SK-N-SH treated with all-trans-retinoic acid at 6 μM for 48 hours (cell line): ENCODE data around the gene SPTA1.

ENCODE experiments used
- ATAC-seq: fragments of 200-7000 bp; cut with Tn5 transposase; 3 replicates; pipeline ENCODE4 v1.9.1; 2020; ENCODE audit warnings: mild to moderate bottlenecking, moderate library complexity
- ARNTL ChIP-seq: fragments of 450-650 bp; formaldehyde crosslinking; IDR thresholded peaks from 2 replicates; pipeline ENCODE4 v1.5.0; 2020; ENCODE audit warnings: low read depth, mild to moderate bottlenecking, moderate library complexity, borderline replicate concordance
- BACH2 ChIP-seq: fragments of 250-450 bp; sonication (Bioruptor Pico); IDR thresholded peaks from 2 replicates; pipeline ENCODE4 v1.9.0; 2021; ENCODE audit warnings: mild to moderate bottlenecking, borderline replicate concordance
- CSDC2 ChIP-seq: fragments of 250-450 bp; sonication (Bioruptor Pico); IDR thresholded peaks from 2 replicates; pipeline ENCODE4 v1.5.0; 2020; ENCODE audit warnings: mild to moderate bottlenecking, moderate library complexity
- ESRRG ChIP-seq: fragments of 250-450 bp; sonication (Bioruptor Pico); IDR thresholded peaks from 2 replicates; pipeline ENCODE4 v1.6.1; 2021; ENCODE audit warnings: mild to moderate bottlenecking
- ISL1 ChIP-seq: fragments of 250-450 bp; sonication (Bioruptor Pico); IDR thresholded peaks from 2 replicates; pipeline ENCODE4 v2.1.2; 2022; ENCODE audit warnings: mild to moderate bottlenecking, moderate library complexity
- OSR1 ChIP-seq: fragments of 250-450 bp; sonication (Bioruptor Pico); IDR thresholded peaks from 2 replicates; pipeline ENCODE4 v1.8.0; 2022; ENCODE audit warnings: moderate library complexity, mild to moderate bottlenecking, inconsistent platforms
- PPARA ChIP-seq: fragments of 250-450 bp; sonication (Bioruptor Pico); IDR thresholded peaks from 2 replicates; pipeline ENCODE4 v1.5.0; 2020; ENCODE audit warnings: mild to moderate bottlenecking, borderline replicate concordance
- TCF4 ChIP-seq: fragments of 250-450 bp; sonication (Bioruptor Pico); IDR thresholded peaks from 2 replicates; pipeline ENCODE4 v1.8.0; 2021; ENCODE audit warnings: mild to moderate bottlenecking, moderate library complexity, borderline replicate concordance
- TOX ChIP-seq: fragments of 250-450 bp; sonication (Bioruptor Pico); IDR thresholded peaks from 2 replicates; pipeline ENCODE4 v1.8.0; 2021; ENCODE audit warnings: mild to moderate bottlenecking, moderate library complexity, borderline replicate concordance
- ZFP3 ChIP-seq: fragments of 250-450 bp; sonication (Bioruptor Pico); IDR thresholded peaks from 2 replicates; pipeline ENCODE4 v1.5.0; 2020; ENCODE audit warnings: mild to moderate bottlenecking, moderate library complexity
- ZFP30 ChIP-seq: fragments of 450-650 bp; formaldehyde crosslinking; IDR thresholded peaks from 2 replicates; pipeline ENCODE4 v1.5.0; 2022; ENCODE audit warnings: mild to moderate bottlenecking, moderate library complexity
- ZNF565 ChIP-seq: fragments of 450-650 bp; formaldehyde crosslinking; conservative IDR thresholded peaks from 2 replicates; pipeline ENCODE4 v1.5.0; 2020; ENCODE audit warnings: low read depth, mild to moderate bottlenecking, moderate library complexity
- ZNF70 ChIP-seq: fragments of 450-650 bp; formaldehyde crosslinking; IDR thresholded peaks from 2 replicates; pipeline ENCODE4 v1.5.0; 2020; ENCODE audit warnings: mild to moderate bottlenecking, moderate library complexity
- TF ChIP-seq, protein P1 (sequence below): fragments of 250-450 bp; sonication (Bioruptor Pico); IDR thresholded peaks from 2 replicates; pipeline ENCODE4 v1.5.0; 2020; ENCODE audit warnings: mild to moderate bottlenecking, moderate library complexity
- TF ChIP-seq, protein P2 (sequence below): fragments of 250-450 bp; sonication (Bioruptor Pico); IDR thresholded peaks from 2 replicates; pipeline ENCODE4 v1.8.0; 2021; ENCODE audit warnings: low read depth, mild to moderate bottlenecking, moderate library complexity, borderline replicate concordance
- TF ChIP-seq, protein P3 (sequence below): fragments of 250-450 bp; sonication (Bioruptor Pico); IDR thresholded peaks from 2 replicates; pipeline ENCODE4 v1.5.1; 2021; ENCODE audit warnings: mild to moderate bottlenecking, moderate library complexity
- TF ChIP-seq, protein P4 (sequence below): fragments of 250-450 bp; sonication (Bioruptor Pico); IDR thresholded peaks from 2 replicates; pipeline ENCODE4 v1.5.1; 2020; ENCODE audit warnings: low read depth, mild to moderate bottlenecking, moderate library complexity
- TF ChIP-seq, protein P5 (sequence below): fragments of 250-450 bp; sonication (Bioruptor Pico); IDR thresholded peaks from 2 replicates; pipeline ENCODE4 v1.8.0; 2020; ENCODE audit warnings: mild to moderate bottlenecking, moderate library complexity, borderline replicate concordance

The SPTA1 gene

DNA sequence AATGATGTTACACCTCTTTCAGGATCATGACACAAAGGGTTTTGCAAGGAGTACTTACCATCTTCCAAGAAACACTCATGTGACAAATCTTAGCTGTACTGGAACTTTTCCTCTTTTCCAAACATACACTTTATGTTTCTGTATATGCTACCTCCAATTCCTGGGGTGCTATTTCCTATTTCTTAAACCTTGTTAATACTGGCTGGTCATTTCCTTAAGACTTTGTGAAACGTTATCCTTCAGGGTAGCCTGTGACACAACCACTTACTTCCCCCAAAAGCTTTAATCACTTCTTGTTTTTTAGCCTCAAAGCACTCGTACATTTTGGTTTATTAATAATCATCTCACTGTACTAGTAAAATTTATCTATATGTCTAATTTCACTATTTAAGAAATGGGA, 42.1 kb downstream of the SPTA1 start (continued):
- TF ChIP-seq, protein P1, sequence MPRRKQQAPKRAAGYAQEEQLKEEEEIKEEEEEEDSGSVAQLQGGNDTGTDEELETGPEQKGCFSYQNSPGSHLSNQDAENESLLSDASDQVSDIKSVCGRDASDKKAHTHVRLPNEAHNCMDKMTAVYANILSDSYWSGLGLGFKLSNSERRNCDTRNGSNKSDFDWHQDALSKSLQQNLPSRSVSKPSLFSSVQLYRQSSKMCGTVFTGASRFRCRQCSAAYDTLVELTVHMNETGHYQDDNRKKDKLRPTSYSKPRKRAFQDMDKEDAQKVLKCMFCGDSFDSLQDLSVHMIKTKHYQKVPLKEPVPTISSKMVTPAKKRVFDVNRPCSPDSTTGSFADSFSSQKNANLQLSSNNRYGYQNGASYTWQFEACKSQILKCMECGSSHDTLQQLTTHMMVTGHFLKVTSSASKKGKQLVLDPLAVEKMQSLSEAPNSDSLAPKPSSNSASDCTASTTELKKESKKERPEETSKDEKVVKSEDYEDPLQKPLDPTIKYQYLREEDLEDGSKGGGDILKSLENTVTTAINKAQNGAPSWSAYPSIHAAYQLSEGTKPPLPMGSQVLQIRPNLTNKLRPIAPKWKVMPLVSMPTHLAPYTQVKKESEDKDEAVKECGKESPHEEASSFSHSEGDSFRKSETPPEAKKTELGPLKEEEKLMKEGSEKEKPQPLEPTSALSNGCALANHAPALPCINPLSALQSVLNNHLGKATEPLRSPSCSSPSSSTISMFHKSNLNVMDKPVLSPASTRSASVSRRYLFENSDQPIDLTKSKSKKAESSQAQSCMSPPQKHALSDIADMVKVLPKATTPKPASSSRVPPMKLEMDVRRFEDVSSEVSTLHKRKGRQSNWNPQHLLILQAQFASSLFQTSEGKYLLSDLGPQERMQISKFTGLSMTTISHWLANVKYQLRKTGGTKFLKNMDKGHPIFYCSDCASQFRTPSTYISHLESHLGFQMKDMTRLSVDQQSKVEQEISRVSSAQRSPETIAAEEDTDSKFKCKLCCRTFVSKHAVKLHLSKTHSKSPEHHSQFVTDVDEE (CRISPR knock-in tag), result no peak
- TF ChIP-seq ZFP30, result no peak
- TF ChIP-seq PPARA (CRISPR knock-in tag), result no peak
- TF ChIP-seq ZFP3 (CRISPR knock-in tag), result no peak
- TF ChIP-seq, all 23 proteins: peak for 0

DNA sequence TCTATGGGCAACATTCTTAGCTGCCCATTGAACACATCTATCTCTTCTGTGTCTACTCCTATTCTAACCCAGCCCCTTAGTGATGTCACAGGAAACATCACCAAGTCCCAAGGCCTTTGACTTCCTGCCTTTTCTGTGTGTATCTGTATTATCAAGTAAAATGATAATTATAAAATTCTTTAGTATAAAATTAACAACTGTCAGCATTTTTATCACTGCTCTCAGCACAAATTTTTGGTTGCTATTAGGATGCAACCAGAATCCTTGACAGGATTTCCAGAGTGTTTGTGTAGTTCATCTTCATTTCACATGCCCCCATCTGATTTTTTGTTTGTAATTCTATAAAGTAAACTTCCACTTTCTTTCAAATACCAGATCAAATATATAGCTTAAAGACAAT, 47.6 kb downstream of the SPTA1 start:
- no peak for ATAC-seq

More for the DNA sequence above, 47.6 kb downstream of the SPTA1 start:
- TF ChIP-seq, protein P2, sequence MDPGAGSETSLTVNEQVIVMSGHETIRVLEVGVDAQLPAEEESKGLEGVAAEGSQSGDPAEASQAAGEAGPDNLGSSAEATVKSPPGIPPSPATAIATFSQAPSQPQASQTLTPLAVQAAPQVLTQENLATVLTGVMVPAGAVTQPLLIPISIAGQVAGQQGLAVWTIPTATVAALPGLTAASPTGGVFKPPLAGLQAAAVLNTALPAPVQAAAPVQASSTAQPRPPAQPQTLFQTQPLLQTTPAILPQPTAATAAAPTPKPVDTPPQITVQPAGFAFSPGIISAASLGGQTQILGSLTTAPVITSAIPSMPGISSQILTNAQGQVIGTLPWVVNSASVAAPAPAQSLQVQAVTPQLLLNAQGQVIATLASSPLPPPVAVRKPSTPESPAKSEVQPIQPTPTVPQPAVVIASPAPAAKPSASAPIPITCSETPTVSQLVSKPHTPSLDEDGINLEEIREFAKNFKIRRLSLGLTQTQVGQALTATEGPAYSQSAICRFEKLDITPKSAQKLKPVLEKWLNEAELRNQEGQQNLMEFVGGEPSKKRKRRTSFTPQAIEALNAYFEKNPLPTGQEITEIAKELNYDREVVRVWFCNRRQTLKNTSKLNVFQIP (CRISPR knock-in tag), result no peak
- TF ChIP-seq, protein P3, sequence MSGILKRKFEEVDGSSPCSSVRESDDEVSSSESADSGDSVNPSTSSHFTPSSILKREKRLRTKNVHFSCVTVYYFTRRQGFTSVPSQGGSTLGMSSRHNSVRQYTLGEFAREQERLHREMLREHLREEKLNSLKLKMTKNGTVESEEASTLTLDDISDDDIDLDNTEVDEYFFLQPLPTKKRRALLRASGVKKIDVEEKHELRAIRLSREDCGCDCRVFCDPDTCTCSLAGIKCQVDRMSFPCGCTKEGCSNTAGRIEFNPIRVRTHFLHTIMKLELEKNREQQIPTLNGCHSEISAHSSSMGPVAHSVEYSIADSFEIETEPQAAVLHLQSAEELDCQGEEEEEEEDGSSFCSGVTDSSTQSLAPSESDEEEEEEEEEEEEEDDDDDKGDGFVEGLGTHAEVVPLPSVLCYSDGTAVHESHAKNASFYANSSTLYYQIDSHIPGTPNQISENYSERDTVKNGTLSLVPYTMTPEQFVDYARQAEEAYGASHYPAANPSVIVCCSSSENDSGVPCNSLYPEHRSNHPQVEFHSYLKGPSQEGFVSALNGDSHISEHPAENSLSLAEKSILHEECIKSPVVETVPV (CRISPR knock-in tag), result no peak
- TF ChIP-seq, protein P1 (CRISPR knock-in tag), result no peak
- TF ChIP-seq ZNF70 (no peak), ARNTL (no peak), CSDC2 (CRISPR knock-in tag) (no peak), TOX (CRISPR knock-in tag) (no peak), OSR1 (CRISPR knock-in tag) (no peak), BACH2 (CRISPR knock-in tag) (no peak), ISL1 (CRISPR knock-in tag) (no peak), ZFP3 (CRISPR knock-in tag) (no peak), ZNF565 (CRISPR knock-in tag) (no peak), ESRRG (CRISPR knock-in tag) (no peak), PPARA (CRISPR knock-in tag) (no peak), TCF4 (no peak)
- TF ChIP-seq, protein P4, sequence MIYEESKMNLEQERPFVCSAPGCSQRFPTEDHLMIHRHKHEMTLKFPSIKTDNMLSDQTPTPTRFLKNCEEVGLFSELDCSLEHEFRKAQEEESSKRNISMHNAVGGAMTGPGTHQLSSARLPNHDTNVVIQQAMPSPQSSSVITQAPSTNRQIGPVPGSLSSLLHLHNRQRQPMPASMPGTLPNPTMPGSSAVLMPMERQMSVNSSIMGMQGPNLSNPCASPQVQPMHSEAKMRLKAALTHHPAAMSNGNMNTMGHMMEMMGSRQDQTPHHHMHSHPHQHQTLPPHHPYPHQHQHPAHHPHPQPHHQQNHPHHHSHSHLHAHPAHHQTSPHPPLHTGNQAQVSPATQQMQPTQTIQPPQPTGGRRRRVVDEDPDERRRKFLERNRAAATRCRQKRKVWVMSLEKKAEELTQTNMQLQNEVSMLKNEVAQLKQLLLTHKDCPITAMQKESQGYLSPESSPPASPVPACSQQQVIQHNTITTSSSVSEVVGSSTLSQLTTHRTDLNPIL, result no peak
- TF ChIP-seq, protein P5, sequence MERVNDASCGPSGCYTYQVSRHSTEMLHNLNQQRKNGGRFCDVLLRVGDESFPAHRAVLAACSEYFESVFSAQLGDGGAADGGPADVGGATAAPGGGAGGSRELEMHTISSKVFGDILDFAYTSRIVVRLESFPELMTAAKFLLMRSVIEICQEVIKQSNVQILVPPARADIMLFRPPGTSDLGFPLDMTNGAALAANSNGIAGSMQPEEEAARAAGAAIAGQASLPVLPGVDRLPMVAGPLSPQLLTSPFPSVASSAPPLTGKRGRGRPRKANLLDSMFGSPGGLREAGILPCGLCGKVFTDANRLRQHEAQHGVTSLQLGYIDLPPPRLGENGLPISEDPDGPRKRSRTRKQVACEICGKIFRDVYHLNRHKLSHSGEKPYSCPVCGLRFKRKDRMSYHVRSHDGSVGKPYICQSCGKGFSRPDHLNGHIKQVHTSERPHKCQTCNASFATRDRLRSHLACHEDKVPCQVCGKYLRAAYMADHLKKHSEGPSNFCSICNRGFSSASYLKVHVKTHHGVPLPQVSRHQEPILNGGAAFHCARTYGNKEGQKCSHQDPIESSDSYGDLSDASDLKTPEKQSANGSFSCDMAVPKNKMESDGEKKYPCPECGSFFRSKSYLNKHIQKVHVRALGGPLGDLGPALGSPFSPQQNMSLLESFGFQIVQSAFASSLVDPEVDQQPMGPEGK (CRISPR knock-in tag), result no peak
